Measurements from ENCODE around the gene ZNF512. TPM values are rescaled to one million over a fixed set of nuclear protein-coding genes. Genes with fewer than 3 reads are reported as not detected.

The ZNF512 gene
- total and polyA plus RNA-seq, 2 of the 13 experiments (the other 11 are each of a cell fraction or from before 2014, with no cell fraction given): 29.8 to 31.0 TPM

DNA sequence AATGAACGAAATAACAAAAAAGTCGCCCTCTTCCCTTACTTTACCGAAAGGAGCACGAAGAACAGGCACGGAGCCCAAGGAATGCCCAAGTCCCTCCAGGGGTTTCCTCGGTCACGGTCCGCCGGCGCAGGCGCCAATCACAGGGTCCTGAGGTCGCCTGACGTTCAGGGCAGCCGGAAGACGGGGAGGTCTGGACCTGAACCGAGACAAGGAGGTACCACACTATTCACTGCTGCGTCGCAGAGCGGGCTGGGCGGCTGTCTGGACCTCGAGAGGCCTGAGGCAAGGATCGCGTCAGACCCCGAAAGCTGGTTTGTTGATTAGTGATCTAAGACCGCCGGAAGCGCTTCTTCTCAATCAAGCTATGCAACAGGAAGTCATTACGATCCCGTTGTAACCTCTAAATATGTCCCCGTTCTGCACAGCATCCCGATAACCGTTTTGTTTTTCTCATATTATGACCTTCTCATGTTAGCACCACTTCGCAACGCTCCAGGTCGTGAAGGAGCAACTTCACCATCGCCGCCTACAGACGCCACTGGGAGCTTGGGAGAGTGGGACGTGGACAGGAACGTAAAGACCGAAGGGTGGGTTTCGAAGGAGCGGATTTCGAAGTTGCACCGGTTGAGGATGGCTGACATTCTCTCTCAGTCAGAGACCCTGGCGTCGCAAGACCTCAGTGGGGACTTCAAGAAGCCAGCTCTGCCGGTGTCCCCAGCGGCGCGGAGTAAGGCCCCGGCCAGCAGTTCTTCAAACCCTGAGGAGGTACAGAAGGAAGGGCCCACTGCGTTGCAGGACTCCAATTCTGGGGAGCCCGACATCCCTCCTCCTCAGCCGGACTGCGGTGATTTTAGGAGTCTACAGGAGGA lies 80.7 kb downstream of the ZNF512 start, which contains the start of the genes SLC4A1AP and SUPT7L (continued):
- TF ChIP-seq, protein P1, sequence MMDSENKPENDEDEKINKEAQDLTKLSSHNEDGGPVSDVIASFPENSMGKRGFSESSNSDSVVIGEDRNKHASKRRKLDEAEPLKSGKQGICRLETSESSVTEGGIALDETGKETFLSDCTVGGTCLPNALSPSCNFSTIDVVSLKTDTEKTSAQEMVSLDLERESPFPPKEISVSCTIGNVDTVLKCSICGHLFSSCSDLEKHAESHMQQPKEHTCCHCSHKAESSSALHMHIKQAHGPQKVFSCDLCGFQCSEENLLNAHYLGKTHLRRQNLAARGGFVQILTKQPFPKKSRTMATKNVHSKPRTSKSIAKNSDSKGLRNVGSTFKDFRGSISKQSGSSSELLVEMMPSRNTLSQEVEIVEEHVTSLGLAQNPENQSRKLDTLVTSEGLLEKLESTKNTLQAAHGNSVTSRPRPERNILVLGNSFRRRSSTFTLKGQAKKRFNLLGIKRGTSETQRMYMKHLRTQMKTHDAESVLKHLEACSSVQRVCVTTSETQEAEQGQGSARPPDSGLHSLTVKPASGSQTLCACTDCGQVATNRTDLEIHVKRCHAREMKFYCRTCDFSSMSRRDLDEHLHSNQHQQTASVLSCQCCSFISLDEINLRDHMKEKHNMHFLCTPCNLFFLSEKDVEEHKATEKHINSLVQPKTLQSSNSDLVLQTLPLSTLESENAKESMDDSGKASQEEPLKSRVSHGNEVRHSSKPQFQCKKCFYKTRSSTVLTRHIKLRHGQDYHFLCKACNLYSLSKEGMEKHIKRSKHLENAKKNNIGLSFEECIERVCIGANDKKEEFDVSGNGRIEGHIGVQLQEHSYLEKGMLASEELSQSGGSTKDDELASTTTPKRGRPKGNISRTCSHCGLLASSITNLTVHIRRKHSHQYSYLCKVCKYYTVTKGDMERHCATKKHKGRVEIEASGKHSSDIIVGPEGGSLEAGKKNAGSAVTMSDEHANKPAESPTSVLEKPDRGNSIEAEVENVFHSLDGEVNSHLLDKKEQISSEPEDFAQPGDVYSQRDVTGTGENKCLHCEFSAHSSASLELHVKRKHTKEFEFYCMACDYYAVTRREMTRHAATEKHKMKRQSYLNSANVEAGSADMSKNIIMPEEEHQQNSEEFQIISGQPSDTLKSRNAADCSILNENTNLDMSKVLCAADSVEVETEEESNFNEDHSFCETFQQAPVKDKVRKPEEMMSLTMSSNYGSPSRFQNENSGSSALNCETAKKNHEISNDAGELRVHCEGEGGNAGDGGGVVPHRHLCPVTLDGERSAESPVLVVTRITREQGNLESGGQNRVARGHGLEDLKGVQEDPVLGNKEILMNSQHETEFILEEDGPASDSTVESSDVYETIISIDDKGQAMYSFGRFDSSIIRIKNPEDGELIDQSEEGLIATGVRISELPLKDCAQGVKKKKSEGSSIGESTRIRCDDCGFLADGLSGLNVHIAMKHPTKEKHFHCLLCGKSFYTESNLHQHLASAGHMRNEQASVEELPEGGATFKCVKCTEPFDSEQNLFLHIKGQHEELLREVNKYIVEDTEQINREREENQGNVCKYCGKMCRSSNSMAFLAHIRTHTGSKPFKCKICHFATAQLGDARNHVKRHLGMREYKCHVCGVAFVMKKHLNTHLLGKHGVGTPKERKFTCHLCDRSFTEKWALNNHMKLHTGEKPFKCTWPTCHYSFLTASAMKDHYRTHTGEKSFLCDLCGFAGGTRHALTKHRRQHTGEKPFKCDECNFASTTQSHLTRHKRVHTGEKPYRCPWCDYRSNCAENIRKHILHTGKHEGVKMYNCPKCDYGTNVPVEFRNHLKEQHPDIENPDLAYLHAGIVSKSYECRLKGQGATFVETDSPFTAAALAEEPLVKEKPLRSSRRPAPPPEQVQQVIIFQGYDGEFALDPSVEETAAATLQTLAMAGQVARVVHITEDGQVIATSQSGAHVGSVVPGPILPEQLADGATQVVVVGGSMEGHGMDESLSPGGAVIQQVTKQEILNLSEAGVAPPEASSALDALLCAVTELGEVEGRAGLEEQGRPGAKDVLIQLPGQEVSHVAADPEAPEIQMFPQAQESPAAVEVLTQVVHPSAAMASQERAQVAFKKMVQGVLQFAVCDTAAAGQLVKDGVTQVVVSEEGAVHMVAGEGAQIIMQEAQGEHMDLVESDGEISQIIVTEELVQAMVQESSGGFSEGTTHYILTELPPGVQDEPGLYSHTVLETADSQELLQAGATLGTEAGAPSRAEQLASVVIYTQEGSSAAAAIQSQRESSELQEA (CRISPR knock-in tag; IDR thresholded peaks at IDR 0.05; ENCODE audit: not compliant biosample characterization): peak; percentile 36
- TF ChIP-seq IKZF1 (IDR thresholded peaks at IDR 0.05): no peak
- peak; percentile 30; the same call in 1 of the 2 replicates for TF ChIP-seq ZNF343 (CRISPR knock-in tag; IDR thresholded peaks at IDR 0.05)
- TF ChIP-seq RCOR2 (CRISPR knock-in tag; IDR thresholded peaks at IDR 0.05): no peak
- TF ChIP-seq KDM5A (IDR thresholded peaks at IDR 0.05; ENCODE audit: borderline replicate concordance, low read length): peak; percentile 100
- peak; percentile 41 for TF ChIP-seq SOX5 (CRISPR knock-in tag; IDR thresholded peaks at IDR 0.05; ENCODE audit: borderline replicate concordance)
- TF ChIP-seq HDAC2 (CRISPR knock-in tag; IDR thresholded peaks at IDR 0.05): peak; percentile 92
- TF ChIP-seq KDM2A (CRISPR knock-in tag; IDR thresholded peaks at IDR 0.05; ENCODE audit: borderline replicate concordance, low read depth): peak; percentile 100
- no peak for TF ChIP-seq KDM6A (CRISPR knock-in tag; IDR thresholded peaks at IDR 0.05; ENCODE audit: low read depth)
- TF ChIP-seq ZNF136 (CRISPR knock-in tag; IDR thresholded peaks at IDR 0.05; ENCODE audit: low read depth): no peak
- peak; percentile 76; the same call in 1 of the 2 replicates for TF ChIP-seq ZNF180 (CRISPR knock-in tag; IDR thresholded peaks at IDR 0.05; ENCODE audit: borderline replicate concordance, low read depth)
- no peak for TF ChIP-seq ZNF326 (CRISPR knock-in tag; IDR thresholded peaks at IDR 0.05; ENCODE audit: borderline replicate concordance)
- TF ChIP-seq HCFC1 (IDR thresholded peaks at IDR 0.05; ENCODE audit: low read depth, low read length): peak; percentile 72
- TF ChIP-seq ZNF230 (CRISPR knock-in tag; IDR thresholded peaks at IDR 0.05): no peak
- peak; percentile 88; the same call in 1 of the 2 replicates for TF ChIP-seq CCDC6 (CRISPR knock-in tag; IDR thresholded peaks at IDR 0.05)
- no peak for TF ChIP-seq SCMH1 (CRISPR knock-in tag; IDR thresholded peaks at IDR 0.05; ENCODE audit: borderline replicate concordance)
- peak; percentile 31; the same call in 1 of the 2 replicates for TF ChIP-seq MLLT10 (CRISPR knock-in tag; IDR thresholded peaks at IDR 0.05)
- TF ChIP-seq, protein P2, sequence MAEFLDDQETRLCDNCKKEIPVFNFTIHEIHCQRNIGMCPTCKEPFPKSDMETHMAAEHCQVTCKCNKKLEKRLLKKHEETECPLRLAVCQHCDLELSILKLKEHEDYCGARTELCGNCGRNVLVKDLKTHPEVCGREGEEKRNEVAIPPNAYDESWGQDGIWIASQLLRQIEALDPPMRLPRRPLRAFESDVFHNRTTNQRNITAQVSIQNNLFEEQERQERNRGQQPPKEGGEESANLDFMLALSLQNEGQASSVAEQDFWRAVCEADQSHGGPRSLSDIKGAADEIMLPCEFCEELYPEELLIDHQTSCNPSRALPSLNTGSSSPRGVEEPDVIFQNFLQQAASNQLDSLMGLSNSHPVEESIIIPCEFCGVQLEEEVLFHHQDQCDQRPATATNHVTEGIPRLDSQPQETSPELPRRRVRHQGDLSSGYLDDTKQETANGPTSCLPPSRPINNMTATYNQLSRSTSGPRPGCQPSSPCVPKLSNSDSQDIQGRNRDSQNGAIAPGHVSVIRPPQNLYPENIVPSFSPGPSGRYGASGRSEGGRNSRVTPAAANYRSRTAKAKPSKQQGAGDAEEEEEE (CRISPR knock-in tag; IDR thresholded peaks at IDR 0.05; ENCODE audit: borderline replicate concordance): no peak
- TF ChIP-seq ZNF589 (CRISPR knock-in tag; conservative IDR thresholded peaks at IDR 0.05): peak; percentile 84; the same call in 1 of the 2 replicates
- 0 out of 2 replicates have a peak, but pooled peaks have one; percentile 43 for TF ChIP-seq NR2F6 (IDR thresholded peaks at IDR 0.05)
- TF ChIP-seq NR2F6 (CRISPR knock-in tag; IDR thresholded peaks at IDR 0.05): no peak
- TF ChIP-seq HNRNPH1 (optimal IDR thresholded peaks at IDR 0.05; ENCODE audit: low read depth, low read length): peak; percentile 42
